Right renal pelvis (tissue), 4 donors: ENCODE results near the gene SCP2D1. TPM values are rescaled to one million over a fixed set of nuclear protein-coding genes. Genes with fewer than 3 reads are reported as not detected.

ENCODE experiments used
- DNase-seq, 4 donors: peaks; one replicate each; pipeline ENCODE4 v3.0.0-alpha.2; 2013; ENCODE audit warnings: low read depth in 4 of 4, low spot score in 3 of 4, missing footprints in 1 of 4
- polyA plus RNA-seq, 4 donors: library from polyadenylated mRNA; unstranded; fragments of 120-200 nt; gene quantifications; one replicate each; pipeline ENCODE4 v1.2.1, GENCODE V29; 2013; ENCODE audit not compliant: insufficient read length in 4 of 4

Gene SCP2D1
- polyA plus RNA-seq, 4 donors, result not detected

GRCh38 chr20:18811186-18811585 is 2.4 kb upstream of the SCP2D1 start:
- no peak for DNase-seq

GRCh38 chr20:18811904-18812303 is 1.7 kb upstream of the SCP2D1 start:
- no peak for DNase-seq

GRCh38 chr20:18815194-18815942 is 1.8 kb downstream of the SCP2D1 start:
- DNase-seq, result no peak

- DNase-seq, result peak in 2 of 4 donors; percentile 3 to 7
Observed at GRCh38 chr20:18822832-18823231, 9.2 kb downstream of the SCP2D1 start.

- no peak for DNase-seq
Observed at GRCh38 chr20:18831830-18832499, 18.4 kb downstream of the SCP2D1 start.

- DNase-seq, result no peak
Observed at GRCh38 chr20:18832546-18833200, 19.1 kb downstream of the SCP2D1 start.

GRCh38 chr20:18835466-18836256 is 22.1 kb downstream of the SCP2D1 start:
- no peak for DNase-seq

- no peak for DNase-seq
Observed at GRCh38 chr20:18837718-18838117, 24.1 kb downstream of the SCP2D1 start.

- DNase-seq, result no peak
Observed at GRCh38 chr20:18839507-18840247, 26.1 kb downstream of the SCP2D1 start.

GRCh38 chr20:18840248-18840645 is 26.7 kb downstream of the SCP2D1 start:
- no peak for DNase-seq

- DNase-seq, result no peak
Observed at GRCh38 chr20:18845017-18845416, 31.4 kb downstream of the SCP2D1 start.

GRCh38 chr20:18847226-18847755 is 33.7 kb downstream of the SCP2D1 start:
- no peak for DNase-seq

GRCh38 chr20:18849131-18849530 is 35.5 kb downstream of the SCP2D1 start:
- DNase-seq, result no peak

- no peak for DNase-seq
Observed at GRCh38 chr20:18851629-18852028, 38.0 kb downstream of the SCP2D1 start.

GRCh38 chr20:18852318-18852717 is 38.7 kb downstream of the SCP2D1 start:
- DNase-seq, result no peak

GRCh38 chr20:18853216-18853615 is 39.6 kb downstream of the SCP2D1 start:
- no peak for DNase-seq

- DNase-seq, result no peak
Observed at GRCh38 chr20:18853946-18854646, 40.5 kb downstream of the SCP2D1 start.

GRCh38 chr20:18855882-18856281 is 42.3 kb downstream of the SCP2D1 start:
- no peak for DNase-seq

GRCh38 chr20:18856873-18857272 is 43.3 kb downstream of the SCP2D1 start:
- no peak for DNase-seq
